ENCODE data around the gene ZKSCAN1.

- TF ChIP-seq POLR2A (IDR thresholded peaks at IDR 0.05) (no peak), POLR2AphosphoS5 (IDR thresholded peaks at IDR 0.05) (no peak), CTCF (IDR thresholded peaks at IDR 0.05) (no peak)
These were observed 59.4 kb downstream of the ZKSCAN1 start for GRCh38 chr7:100074841-100075240.

All from breast epithelium (tissue), 3 donors.